T-cell (primary cell): ENCODE measurements around the gene CIC. TPM values are rescaled to one million over a fixed set of nuclear protein-coding genes. Genes with fewer than 3 reads are reported as not detected.

Experiments
- ATAC-seq, 4 experiments: fragments of 200-7000 bp in 3 of 4; fragments of 150-1000 bp in 1 of 4; cut with Tn5 transposase; replicated peaks in 1 of 4; 1 replicate in 3 of 4; 2 replicates in 1 of 4; pipeline ENCODE4 v1.10.0; 2021; ENCODE audit warnings: moderate library complexity in 3 of 4, mild to moderate bottlenecking in 2 of 4, moderate number of reproducible peaks in 1 of 4
- CTCF ChIA-PET, 2 donors: fragments of 300-600 bp; sonication (Branson Sonifier 250); formaldehyde crosslinking; loops; one replicate each; lab custom pipeline; 2022; ENCODE audit warnings: antibody characterized with exemption in 2 of 2; lab: Charles Lee
- POLR2A ChIA-PET, 2 donors: fragments of 300-600 bp; sonication (Branson Sonifier 250); formaldehyde crosslinking; loops; one replicate each; lab custom pipeline; 2022; ENCODE audit warnings: antibody characterized with exemption in 2 of 2; lab: Charles Lee
- DNase-seq, 35 experiments: peaks; one replicate each; pipeline versions ENCODE4 v3.0.0 to v3.0.0-alpha.2; 2013 to 2023
- H3K27ac ChIP-seq: one replicate; pipeline ENCODE4 v1.5.1; 2013; ENCODE audit warnings: low read length
- H3K27me3 ChIP-seq, 2 experiments: replicated peaks in 1 of 2; 1 replicate in 1 of 2; 2 replicates in 1 of 2; pipeline versions ENCODE4 v1.6.1 to v1.7.0; 2013; ENCODE audit warnings: low read length in 1 of 2, mixed read lengths in 1 of 2; ENCODE audit not compliant: control insufficient read depth in 2 of 2, insufficient read depth in 2 of 2; ENCODE audit errors: extremely low read depth in 1 of 2
- H3K36me3 ChIP-seq, 2 donors: 1 replicate in 1 of 2; 2 replicates in 1 of 2; pipeline versions ENCODE4 v1.6.1 to v1.7.0; 2013; ENCODE audit warnings: low read length in 1 of 2; ENCODE audit not compliant: control insufficient read depth in 2 of 2, insufficient read depth in 1 of 2; ENCODE audit errors: extremely low read depth in 1 of 2
- H3K4me1 ChIP-seq, 2 experiments: 1 replicate in 1 of 2; 2 replicates in 1 of 2; pipeline versions ENCODE4 v1.6.1 to v1.7.0; 2013; ENCODE audit warnings: low read length in 2 of 2, mixed read lengths in 1 of 2; ENCODE audit not compliant: insufficient read depth in 2 of 2, control insufficient read depth in 1 of 2; ENCODE audit errors: extremely low read depth in 1 of 2
- H3K4me3 ChIP-seq, 2 donors: 1 replicate in 1 of 2; 2 replicates in 1 of 2; pipeline versions ENCODE4 v1.5.1 to v1.7.0; 2013; ENCODE audit warnings: mild to moderate bottlenecking in 2 of 2, low read length in 1 of 2, moderate library complexity in 1 of 2; ENCODE audit not compliant: control insufficient read depth in 1 of 2; ENCODE audit errors: extremely low read depth in 1 of 2
- H3K9me3 ChIP-seq: 2 replicates; pipeline ENCODE4 v1.7.0; 2013
- H3K27ac Mint-ChIP-seq, 2 donors: one replicate each; pipeline ENCODE4 v1.8.0; 2020 to 2021; ENCODE audit warnings: mild to moderate bottlenecking in 2 of 2, mixed read lengths in 2 of 2
- H3K27me3 Mint-ChIP-seq, 2 donors: one replicate each; pipeline ENCODE4 v1.8.0; 2021 to 2022; ENCODE audit warnings: mixed read lengths in 2 of 2
- H3K36me3 Mint-ChIP-seq: one replicate; pipeline ENCODE4 v1.8.0; 2021; ENCODE audit warnings: mixed read lengths
- H3K4me1 Mint-ChIP-seq, 3 donors: one replicate each; pipeline ENCODE4 v1.8.0; 2020 to 2022; ENCODE audit warnings: mixed read lengths in 3 of 3, mild to moderate bottlenecking in 1 of 3
- H3K4me3 Mint-ChIP-seq, 3 donors: one replicate each; pipeline ENCODE4 v1.8.0; 2020 to 2022; ENCODE audit warnings: mild to moderate bottlenecking in 3 of 3, mixed read lengths in 3 of 3, moderate library complexity in 3 of 3
- H3K9me3 Mint-ChIP-seq, 3 donors: one replicate each; pipeline ENCODE4 v1.8.0; 2020 to 2022; ENCODE audit warnings: mixed read lengths in 3 of 3
- WGBS: methylation state at CpG from one replicate; pipeline ENCODE4 v1.1.5; 2013; ENCODE audit warnings: missing lambda C conversion rate; ENCODE audit not compliant: insufficient coverage; 5-methylcytosine and 5-hydroxymethylcytosine counted together
- total RNA-seq, 35 experiments: library from RNA in 6 of 35; stranded (reverse) in 6 of 35; fragments of 120-200 nt in 1 of 35; gene quantifications; one replicate each; pipeline versions ENCODE4 v1.2.1 to v1.2.4 and lab custom pipeline; 2013 to 2026

CIC gene
- total RNA-seq, 5 donors from 2014 or later (not counting 1 experiment from before 2014, with no cell fraction given) = 93.9 to 110 (median 104) TPM

DNA sequence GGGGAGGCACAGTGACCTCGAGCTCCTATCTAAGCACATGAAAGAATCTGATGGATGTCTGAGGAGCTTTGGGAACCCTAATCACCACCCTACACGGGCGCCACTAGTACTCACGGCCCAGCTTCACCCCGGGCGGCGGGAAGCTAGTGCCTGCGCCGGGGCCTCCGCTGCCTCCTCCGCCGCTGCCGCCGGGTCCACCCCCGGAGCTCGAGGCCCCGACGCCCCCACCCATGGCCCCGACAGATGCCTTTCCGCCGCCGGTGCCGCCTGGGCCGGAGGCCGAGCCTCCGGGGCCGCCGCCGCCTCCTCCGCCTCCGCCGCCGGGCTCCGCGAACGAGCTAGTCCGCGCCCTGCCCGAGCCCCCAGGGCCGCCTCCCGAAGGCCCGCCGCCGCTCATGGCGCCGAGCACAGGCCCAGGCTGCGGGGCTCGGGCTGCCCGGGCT, 27.0 kb upstream of the CIC start:
- Histone ChIP-seq H3K4me1 (peaks cover 10 to 56% of the 10 kb centered on the region in 2 experiments), H3K9me3 (no peaks in the 10 kb centered on the region), H3K36me3 (peaks cover 5 to 18% of the 10 kb centered on the region in 2 donors), H3K27ac (peak overlapping the region; percentile 72), H3K4me3 (peak overlapping the region; percentile 64), H3K27me3 (no peaks in the 10 kb centered on the region)
- H3K4me3 Mint-ChIP-seq = peak overlapping the region; percentile 78 to 89 (median 83)
- CTCF ChIA-PET = interaction anchor here in 1 of 2 donors (1.0 to 2.0 kb wide), 8 partner anchors 10 to 208 kb away, joined by 3 to 5 read pairs (median 4); partner anchors contain the start of genes DEDD2 and ZNF526
- H3K27me3 Mint-ChIP-seq = no peaks in the 10 kb centered on the region
- POLR2A ChIA-PET = interaction anchor here (0.6 to 1.6 kb wide), 3 partner anchors 9 to 43 kb away, joined by 3 to 5 read pairs (median 4); partner anchors contain the start of gene ZNF526 (in 1 of the 2)
- ATAC-seq (peak in 2 of 4 experiments; percentile 0 to 1), DNase-seq (peak in 3 of 35 experiments; percentile 14 to 21 (median 20))
- peaks cover 15% of the 10 kb centered on the region for H3K36me3 Mint-ChIP-seq
- peak overlapping the region; percentile 82 to 83 for H3K27ac Mint-ChIP-seq
- H3K9me3 Mint-ChIP-seq = no peaks in the 10 kb centered on the region
- H3K4me1 Mint-ChIP-seq = peaks cover 51 to 67% (median 59%) of the 10 kb centered on the region in 3 donors
- WGBS = under 1% methylated on average over 48 of the region's 49 CpGs

DNA sequence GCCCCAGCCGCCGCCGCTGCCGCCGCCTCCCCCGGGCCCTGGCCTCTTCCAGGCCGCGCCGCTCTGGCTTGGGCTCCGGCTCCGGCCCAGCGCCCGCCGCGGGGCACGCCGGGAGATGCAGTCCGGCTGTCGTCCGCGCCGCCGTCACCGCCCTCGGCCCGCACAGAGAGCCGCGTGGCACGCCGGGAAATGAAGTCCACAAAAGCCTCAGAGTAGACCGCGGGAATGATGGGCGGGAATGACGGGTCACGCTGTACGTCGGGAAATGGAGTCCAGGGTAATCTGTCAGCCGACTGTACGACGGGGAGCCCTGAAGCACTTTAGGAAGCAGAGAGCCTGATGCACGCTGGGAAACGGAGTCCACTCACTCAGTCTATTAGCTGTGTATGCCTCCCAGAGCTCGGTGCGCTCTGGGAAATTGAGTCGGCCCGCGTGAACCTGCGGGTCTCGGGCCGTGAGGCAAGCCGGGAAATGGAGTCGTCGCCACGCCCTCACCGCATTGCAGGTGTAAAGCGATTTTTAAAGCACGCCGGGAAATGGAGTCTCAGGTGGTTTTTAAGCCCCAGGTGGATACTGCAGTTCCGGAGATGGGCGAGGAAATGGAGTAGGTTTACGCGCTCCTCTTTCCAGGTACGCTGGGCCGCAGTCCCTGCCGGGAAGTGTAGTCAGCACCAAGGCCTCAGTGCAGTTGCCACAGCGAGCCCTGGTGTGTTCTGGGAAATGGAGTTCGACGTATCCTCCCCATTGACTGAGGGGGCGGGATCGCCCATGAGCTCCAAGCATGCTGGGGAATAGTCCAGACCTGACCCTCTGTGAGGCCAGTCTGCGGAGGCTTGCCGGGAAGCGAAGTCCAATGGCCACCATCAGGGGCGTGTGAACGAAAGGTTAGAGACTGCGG, 26.3 kb upstream of the CIC start, which contains the start of gene GSK3A:
TSS of gene GSK3A (minus strand) at position 91 of the 898 bp plus-strand sequence. CDS start 137 bp downstream, outside the sequence.
- ChIA-PET CTCF (interaction anchor here in 1 of 2 donors (0.6 to 2.0 kb wide), 10 partner anchors 9 to 207 kb away, joined by 3 to 10 read pairs (median 4); partner anchors contain the start of genes DEDD2 and ZNF526), POLR2A (interaction anchor here (0.6 to 1.6 kb wide), 6 partner anchors 8 to 167 kb away, joined by 3 to 6 read pairs (median 4); partner anchors contain the start of genes DEDD2 (in 1 of the 2), ZNF526 (in 1 of the 2) and ZNF574 (in 1 of the 2))
- H3K4me1 Mint-ChIP-seq = peaks cover 51 to 67% (median 59%) of the 10 kb centered on the region in 3 donors
- Histone ChIP-seq H3K4me3 (peak within 1 kb of the TSS; percentile 82 to 87), H3K4me1 (peaks cover 10 to 56% of the 10 kb centered on the region in 2 experiments), H3K36me3 (peaks cover 0 to 13% of the 10 kb centered on the region in 2 donors), H3K9me3 (no peaks in the 10 kb centered on the region), H3K27ac (peak within 1 kb of the TSS; percentile 85), H3K27me3 (no peaks in the 10 kb centered on the region)
- no peaks in the 10 kb centered on the region for H3K27me3 Mint-ChIP-seq
- ATAC-seq (peak; percentile 77 to 79 (median 78)), DNase-seq (peak; percentile 91 to 99 (median 97))
- H3K4me3 Mint-ChIP-seq = peak within 1 kb of the TSS; percentile 86 to 96 (median 89)
- H3K9me3 Mint-ChIP-seq = no peaks in the 10 kb centered on the region
- H3K27ac Mint-ChIP-seq = peak within 1 kb of the TSS; percentile 90 to 99
- H3K36me3 Mint-ChIP-seq = peaks cover 15% of the 10 kb centered on the region
- WGBS = under 1% methylated on average over 76 of the region's 76 CpGs

DNA sequence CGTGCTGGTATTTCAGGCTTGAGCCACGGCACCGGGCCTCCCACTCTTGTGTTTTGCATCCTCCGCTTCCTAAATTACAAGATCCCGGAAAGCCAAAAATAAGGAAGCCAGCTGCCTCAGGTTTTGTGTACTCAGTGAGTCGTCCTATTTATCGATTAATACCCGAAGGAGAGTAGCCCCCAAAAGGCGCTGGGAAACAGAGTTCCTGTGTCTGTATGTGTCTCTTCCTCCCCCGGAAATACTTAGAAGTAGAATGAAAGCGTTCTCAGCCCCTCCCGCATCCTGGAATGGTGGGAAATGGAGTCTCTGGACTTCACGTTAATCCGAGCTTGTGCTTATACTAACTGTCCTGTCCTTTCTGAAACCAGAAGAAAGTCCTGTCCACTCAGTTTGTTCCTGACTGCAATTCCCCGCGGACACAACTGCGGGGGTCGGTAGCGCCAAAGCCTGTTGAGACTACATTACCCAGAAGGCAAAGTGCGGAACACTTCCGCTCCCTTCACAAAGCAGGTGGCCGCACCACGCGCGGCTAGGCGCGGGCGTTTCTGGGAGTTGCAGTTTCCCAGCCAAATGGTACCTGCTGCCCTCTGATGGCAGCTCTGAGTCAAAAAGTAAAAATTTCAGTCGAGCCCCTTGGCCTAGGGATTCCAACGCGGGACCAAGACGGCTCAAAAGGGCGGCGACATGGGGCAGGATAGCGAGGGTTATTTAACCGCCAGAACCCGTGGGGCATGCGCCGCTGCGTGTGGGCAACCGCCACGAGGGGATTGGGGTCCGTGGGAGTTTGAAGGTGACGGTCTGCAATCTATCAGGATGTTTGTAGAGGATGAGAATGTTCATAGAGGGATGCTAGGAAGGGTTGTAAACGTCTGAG, 24.5 kb upstream of the CIC start:
- ChIA-PET POLR2A (no interaction called here), CTCF (interaction anchor here in 1 of 2 donors (0.8 kb wide), 1 partner anchor 35 kb away, joined by 3 read pairs; no protein-coding TSS in a partner anchor)
- peak overlapping the region; percentile 97 to 100 for H3K27ac Mint-ChIP-seq
- H3K9me3 Mint-ChIP-seq = no peaks in the 10 kb centered on the region
- H3K4me3 ChIP-seq = peak overlapping the region; percentile 82 to 87
- H3K27me3 Mint-ChIP-seq = no peaks in the 10 kb centered on the region
- peaks cover 10 to 48% of the 10 kb centered on the region in 2 experiments for H3K4me1 ChIP-seq
- DNase-seq (peak; percentile 86 to 95 (median 90)), ATAC-seq (peak; percentile 41 to 48 (median 44))
- peaks cover 0 to 18% of the 10 kb centered on the region in 2 donors for H3K36me3 ChIP-seq
- under 1% methylated on average over 42 of the region's 45 CpGs for WGBS
- peaks cover 10% of the 10 kb centered on the region for H3K36me3 Mint-ChIP-seq
- no peaks in the 10 kb centered on the region for H3K27me3 ChIP-seq
- H3K4me3 Mint-ChIP-seq = peak overlapping the region; percentile 86 to 96 (median 89)
- peaks cover 44 to 59% (median 52%) of the 10 kb centered on the region in 3 donors for H3K4me1 Mint-ChIP-seq
- H3K9me3 ChIP-seq = no peaks in the 10 kb centered on the region
- peak overlapping the region; percentile 85 for H3K27ac ChIP-seq

DNA sequence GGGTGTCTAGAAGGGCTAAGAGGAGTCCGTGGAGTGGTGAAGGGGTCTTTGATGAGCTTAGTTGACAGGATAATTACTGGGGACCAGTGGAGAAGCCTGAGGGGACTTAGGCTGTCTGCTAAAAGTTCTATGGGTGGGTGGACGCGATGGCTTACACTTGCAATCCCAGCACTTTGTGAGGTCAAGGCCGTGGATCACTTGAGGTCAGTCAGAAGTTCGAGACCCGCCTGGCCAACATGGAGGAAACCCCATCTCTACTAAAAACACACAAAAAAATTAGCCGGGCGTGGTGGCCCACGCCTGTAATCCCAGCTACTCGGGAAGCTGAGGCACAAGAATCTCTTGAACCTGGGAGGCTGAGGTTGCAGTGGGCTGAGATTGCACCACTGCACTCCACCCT, 23.8 kb upstream of the CIC start:
- H3K27ac Mint-ChIP-seq = peak overlapping the region; percentile 97 to 100
- peaks cover 10 to 43% of the 10 kb centered on the region in 2 experiments for H3K4me1 ChIP-seq
- H3K27me3 ChIP-seq = no peaks in the 10 kb centered on the region
- no peaks in the 10 kb centered on the region for H3K9me3 Mint-ChIP-seq
- CTCF ChIA-PET = no interaction called here
- peaks cover 43 to 53% (median 48%) of the 10 kb centered on the region in 3 donors for H3K4me1 Mint-ChIP-seq
- ATAC-seq = no peak
- peak overlapping the region; percentile 85 for H3K27ac ChIP-seq
- peaks cover 4% of the 10 kb centered on the region for H3K36me3 Mint-ChIP-seq
- H3K9me3 ChIP-seq = no peaks in the 10 kb centered on the region
- DNase-seq = no peak
- H3K4me3 ChIP-seq = no peak overlapping the region
- H3K36me3 ChIP-seq = peaks cover 0 to 17% of the 10 kb centered on the region in 2 donors
- 93% methylated on average over 6 of the region's 10 CpGs for WGBS
- H3K27me3 Mint-ChIP-seq = no peaks in the 10 kb centered on the region
- peak overlapping the region; percentile 86 to 96 (median 89) for H3K4me3 Mint-ChIP-seq
- POLR2A ChIA-PET = no interaction called here

DNA sequence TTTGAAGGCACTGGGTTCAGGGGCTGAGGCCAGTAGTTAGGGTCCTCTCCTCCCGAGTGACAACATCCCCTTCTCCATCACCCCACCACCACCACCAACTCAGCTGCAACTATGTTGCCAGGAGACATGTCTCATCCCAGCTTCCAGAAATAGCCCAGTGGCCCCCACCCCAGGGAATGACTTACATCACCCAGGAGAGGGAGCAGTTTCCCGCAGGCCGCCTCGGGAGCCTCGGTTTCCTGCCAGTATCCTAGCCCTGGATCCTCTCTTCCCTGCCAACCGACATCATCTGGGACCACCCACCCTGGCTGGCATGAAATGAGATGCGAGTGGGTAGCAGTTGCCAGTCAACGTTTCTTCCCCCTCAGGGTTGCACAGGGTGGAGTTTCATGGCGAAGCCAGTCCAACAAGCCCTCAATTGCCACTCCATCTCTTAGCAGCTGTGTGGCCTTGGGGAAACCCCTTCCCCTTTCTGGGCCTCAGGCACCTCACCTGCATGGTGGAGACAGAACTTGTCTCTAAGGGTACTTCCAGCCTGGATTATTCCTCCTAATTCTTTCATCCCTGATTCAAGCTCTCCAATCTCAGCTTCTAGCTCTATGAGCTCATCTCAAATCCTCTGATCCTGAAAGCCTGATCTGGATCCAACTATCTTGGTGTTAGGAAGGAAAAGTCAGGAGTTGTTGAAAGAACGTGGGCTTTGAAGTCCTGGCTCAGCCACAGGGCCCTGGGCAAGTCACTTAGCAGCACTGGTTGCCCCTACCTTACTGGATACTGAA, 22.7 kb upstream of the CIC start:
- Histone ChIP-seq H3K27ac (no peak overlapping the region), H3K27me3 (no peaks in the 10 kb centered on the region), H3K4me1 (peaks cover 15 to 43% of the 10 kb centered on the region in 2 experiments), H3K9me3 (no peaks in the 10 kb centered on the region), H3K4me3 (no peak overlapping the region), H3K36me3 (peaks cover 0 to 13% of the 10 kb centered on the region in 2 donors)
- Mint-ChIP-seq H3K27me3 (no peaks in the 10 kb centered on the region), H3K9me3 (no peaks in the 10 kb centered on the region), H3K4me1 (peaks cover 41 to 45% (median 42%) of the 10 kb centered on the region in 3 donors), H3K36me3 (no peaks in the 10 kb centered on the region), H3K27ac (peak overlapping the region; percentile 70 to 100), H3K4me3 (no peak overlapping the region)
- ChIA-PET POLR2A (interaction anchor here in 1 of 2 donors (0.7 kb wide), 1 partner anchor 25 kb away, joined by 3 read pairs; no protein-coding TSS in a partner anchor), CTCF (interaction anchor here (0.5 to 1.9 kb wide), 4 partner anchors 33 to 64 kb away, joined by 3 to 6 read pairs (median 4); no protein-coding TSS in a partner anchor)
- DNase-seq (peak in 2 of 35 experiments; percentile 6 to 26), ATAC-seq (no peak)
- 68% methylated on average over 5 of the region's 10 CpGs for WGBS
